OCI-M2 (cell line): ENCODE measurements around the gene CPEB4.
A peak's percentile ranks its signal among the peaks of the same experiment; 100 is the strongest.

ENCODE experiments used
- DNase-seq: peaks from one replicate; lab custom pipeline; 2025; ENCODE audit not compliant: unreplicated experiment; lab: John Stamatoyannopoulos, UW

Gene CPEB4

DNA sequence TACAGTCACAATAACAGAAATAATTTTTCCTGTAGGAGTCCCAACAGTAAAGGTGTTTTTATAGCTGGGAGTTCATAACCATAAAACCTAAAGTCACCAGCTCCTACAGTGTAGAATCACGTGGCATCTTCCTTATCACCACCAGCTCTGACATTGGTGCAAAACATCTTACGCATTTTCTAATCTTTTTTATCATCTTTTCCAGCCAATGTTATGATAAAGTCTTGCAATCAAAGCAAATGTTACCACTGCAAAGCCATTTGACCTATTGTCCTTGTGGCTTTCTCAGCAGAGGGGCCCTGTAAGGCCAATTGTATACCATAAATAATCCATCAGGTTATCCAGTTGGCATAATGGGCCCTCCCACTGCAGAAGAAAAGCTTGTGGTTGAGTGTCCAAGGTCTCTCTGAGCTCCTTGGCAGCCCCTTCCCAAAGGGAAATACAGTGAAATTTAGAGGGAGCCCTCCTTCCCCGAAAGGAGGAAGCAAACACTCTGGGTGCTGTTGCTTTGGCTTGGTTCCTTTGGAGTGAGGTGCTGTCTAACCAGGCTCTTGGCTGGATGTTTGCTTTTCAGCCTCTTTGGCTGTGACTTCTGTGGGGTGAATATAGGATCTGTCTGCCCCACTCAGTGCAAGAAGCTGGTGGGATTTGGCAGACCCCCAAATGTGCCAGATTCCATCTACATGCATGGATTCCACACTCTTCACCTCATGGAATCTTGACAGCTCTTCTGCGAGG is 29.3 kb upstream of the CPEB4 start:
- DNase-seq, result no peak

- DNase-seq, result no peak
Measured at GRCh38 chr5:173859408-173860159, 28.6 kb upstream of the CPEB4 start.

DNA sequence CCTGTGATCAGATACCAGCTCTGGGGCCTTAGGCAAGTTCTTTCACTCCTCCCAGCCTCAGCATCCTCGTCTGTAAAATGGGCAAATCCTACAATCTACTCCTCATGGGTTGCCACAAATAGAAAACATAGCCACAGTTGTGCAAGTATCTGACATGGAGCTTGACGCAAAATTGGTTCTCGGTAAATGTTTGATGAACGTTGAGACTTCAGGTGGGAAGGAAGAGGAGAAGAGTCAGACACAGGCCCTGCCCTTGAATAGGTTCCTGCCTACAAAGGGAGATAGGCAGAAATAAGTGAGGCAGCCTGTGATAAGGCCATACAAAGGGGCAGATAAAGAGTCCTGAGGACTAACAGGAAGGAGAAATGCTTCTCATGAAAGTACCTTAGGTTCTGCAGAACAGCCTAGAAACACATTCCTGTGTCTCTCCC is 26.1 kb upstream of the CPEB4 start:
- DNase-seq, result no peak

DNA sequence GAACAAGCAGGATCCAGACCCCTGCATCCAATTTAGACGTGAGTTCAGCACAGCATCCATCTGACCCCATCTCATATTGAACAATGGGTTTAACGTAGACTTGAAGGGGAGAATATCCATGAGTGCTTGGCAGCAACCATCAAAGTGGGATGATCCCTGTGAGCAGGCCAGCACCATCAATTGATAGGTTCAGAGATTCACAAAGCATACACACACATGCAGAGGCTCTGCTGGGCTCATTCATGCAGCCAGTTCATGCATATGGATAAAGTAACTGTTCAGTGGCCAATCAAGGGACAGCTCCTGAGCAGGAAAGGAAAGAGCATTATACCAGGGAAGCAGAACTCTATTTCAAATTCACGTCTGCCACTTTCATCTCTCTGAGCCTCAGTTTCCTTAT is 24.8 kb upstream of the CPEB4 start:
- DNase-seq, result no peak

DNA sequence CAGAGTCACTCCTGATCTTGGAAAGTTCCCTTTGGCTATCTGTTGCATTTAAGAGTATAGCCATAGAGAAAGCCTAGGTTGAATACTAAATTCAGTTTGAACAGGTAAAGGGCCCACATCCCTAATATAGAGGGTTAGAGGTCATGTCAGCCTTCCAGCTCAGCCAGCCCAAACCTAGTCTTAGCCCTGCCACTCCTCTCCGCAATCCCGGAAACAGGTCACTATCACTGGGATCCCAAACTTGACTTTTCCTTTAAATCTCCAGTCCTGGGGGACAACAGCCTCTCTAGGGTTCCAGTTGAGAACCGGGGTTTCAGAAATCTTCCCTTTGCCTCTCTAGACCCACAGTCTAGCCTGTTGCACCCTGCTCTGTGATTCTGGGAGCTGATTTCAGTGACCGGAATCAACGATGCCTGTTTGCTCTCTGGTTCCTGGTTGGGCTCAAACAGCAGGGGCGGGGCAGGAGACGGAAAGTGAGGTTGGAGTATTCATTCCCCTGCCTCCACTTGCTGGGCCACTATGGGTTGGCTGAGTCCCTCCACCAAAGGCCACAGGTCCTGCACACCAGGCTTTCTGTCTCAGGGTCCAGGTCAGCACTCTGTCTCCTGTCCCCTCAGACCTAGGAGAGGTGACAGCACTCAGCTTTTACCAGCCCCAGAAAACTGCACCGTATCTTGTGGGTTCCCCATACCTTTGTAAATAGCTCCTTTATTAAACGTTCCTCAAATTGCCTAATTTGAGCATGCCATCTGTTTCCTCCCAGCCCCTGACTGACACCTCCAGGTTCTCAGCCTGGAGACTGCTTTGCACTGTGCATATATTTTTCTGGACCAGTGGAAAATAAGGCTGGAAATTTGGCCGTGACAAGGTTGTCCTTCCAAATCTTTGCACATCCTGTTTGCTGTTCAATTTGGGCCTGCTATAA is 23.8 kb upstream of the CPEB4 start:
- DNase-seq, result no peak

- DNase-seq, result no peak
Measured at GRCh38 chr5:173866243-173866857, 21.8 kb upstream of the CPEB4 start.

DNA sequence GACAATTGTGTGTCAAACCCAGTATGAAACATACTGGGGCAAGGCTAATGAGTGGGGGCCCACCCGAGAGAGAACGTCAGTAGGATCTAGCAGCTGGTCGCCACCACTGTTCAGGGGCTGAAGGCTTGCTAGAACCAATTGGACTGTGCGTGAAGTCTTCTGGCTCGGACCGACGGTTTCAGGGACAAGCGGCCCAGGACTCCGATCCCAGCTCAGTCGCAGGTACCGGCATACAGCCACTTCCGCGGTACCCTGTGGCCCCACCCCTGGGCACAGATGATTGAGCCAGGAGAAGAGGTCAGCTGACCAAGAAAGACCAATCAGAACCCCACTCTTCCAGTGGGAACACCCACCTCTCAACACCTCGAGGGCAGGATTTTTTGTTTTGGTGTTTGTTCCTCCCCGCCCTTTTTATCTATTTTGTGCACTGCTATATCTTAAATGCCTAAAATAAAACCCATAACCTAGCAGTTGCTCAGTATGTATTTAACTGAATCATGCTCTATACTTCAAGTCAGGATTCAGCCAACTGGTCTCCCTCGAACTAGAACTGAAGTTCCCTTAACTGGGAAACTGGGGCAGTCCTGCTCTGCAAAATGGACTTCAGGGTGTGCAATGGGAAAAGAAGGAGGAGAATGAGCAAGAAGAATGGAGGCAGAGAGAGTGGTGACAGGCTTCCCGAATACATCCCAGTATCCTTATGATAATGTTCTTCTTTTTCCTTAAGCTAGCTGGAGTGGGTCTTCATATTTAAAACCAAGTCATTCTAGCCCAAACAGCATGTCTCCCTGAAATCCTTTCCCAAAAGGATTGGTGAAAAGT is 21.1 kb upstream of the CPEB4 start:
- peak; percentile 68 for DNase-seq

DNA sequence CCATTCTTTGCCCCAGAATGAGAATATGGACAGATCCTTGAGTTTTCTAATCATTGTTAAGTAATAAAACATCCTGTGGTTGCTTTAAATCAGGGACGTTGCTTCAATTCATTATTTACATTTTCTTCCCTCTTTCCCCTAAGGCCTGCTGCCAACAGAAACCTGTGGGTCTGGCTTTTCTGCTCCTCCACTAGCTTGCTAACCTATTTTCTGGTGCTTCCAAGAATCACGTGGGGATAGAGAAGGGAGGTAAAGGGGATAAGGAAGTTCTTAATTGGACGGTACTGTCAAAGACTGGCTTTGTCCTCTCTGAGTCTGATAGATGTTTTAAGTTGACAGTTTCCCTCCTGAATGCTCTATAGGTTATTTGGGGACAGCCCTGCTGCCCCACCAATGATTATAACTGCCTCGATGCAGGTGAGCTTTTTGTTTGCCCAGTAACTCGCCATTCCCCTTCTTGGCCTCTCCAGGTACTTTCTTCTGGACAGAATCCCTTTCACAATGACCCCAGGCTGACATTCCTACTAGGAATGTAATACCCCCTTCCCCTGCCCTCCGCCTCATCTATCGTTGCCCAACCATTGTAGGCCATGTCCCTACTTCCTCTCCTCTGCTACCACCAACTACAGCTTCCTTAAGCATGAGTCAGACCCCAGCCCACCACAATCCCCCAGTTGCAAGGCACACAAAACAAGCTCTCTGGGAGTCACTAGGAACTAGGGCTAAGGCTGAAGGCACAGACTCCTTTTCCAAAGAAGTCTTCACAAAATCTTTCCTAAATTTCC is 19.9 kb upstream of the CPEB4 start:
- DNase-seq, result no peak

GRCh38 chr5:173869316-173869715 is 18.8 kb upstream of the CPEB4 start:
- no peak for DNase-seq

- DNase-seq, result no peak
Measured at GRCh38 chr5:173872957-173873305, 15.2 kb upstream of the CPEB4 start.

- DNase-seq, result no peak
Measured at GRCh38 chr5:173873306-173873922, 14.7 kb upstream of the CPEB4 start.

DNA sequence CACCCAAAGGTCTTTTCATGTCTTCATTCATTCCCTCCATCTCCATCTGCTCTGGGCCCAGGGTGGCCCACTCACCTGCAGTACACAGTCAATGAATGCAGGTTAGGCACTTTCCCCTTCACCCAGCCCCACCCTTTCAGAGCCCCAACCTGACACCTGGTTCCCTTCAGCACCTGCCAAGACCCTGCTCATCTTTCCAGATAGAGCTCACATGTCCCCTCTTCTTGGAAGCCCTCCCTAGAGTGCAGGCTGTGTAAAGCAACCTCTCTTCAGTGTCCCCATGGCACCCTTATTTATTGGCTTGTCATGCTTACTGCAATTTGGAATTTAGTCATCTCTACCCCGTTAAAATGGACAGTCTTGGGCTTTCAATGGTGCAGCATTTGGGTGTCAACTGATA is 13.0 kb upstream of the CPEB4 start:
- DNase-seq, result no peak

DNA sequence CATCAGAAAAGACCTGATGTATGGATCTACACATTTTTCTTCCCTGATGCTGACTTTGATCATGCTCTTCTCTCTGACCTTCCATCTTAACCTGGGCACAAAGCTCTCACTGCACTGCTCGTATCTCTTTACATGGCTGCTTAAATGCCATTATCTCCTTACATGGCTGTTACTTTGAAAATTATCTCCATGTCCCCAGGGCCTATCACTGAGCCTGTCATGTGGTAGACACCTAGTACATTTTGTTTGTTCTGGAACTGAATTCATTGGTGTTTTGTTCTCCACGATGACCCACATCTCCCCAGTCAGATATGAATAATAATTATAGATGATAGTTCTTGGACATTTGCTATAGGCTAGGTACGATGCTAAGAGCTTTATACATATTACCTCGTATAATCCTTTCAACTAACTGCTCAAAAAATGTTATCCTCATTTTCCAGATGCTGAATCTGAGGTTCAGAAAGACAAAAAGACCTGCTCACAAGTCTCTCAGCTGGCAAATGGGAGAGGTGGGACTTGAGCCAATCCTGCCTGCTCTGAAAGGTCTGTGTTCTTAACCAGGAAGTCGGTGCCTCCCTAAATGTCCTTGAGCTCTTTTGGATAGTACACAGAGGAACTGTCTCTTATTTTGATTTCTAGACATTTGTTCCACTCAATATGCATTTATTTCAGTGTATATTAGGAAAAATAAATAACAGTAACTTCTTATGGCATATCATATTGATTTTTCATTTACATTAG is 9.8 kb upstream of the CPEB4 start:
- DNase-seq, result no peak

- no peak for DNase-seq
Measured at GRCh38 chr5:173880306-173880985, 7.7 kb upstream of the CPEB4 start.

DNA sequence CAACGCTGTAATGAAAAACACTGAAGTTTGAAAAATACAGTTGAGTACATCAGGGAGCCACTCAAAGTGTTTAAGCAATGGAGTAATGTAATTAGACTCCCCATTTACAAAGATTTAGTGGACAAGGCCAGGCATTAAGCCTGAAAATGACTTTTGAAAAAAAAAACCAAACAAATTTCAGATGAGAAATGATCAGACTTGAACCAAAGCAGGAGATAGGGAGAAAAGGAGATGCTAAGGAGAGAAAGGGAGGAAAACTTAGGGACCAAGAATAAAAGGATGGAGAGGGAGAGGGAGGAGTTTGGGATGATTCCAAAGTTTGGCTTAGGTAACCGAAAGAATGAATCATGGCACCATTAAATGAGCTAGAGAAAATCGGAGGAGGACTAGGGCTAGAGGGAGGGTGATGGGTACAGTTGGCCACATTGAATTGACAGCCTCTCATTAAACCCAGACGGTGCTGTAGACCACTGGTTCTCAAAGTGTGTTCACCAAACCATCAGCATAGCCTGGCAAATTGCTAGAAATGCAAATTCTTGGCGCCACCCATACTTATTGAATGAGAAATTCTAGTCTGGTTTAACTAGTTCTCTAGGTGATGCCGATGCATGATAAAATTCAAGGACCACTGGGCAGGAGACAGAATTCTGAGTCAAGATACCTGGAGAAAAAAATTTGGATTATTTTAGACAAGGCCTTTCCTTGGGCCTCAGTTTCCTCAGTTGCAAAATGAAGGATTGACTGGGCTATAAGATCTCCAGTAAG is 6.2 kb upstream of the CPEB4 start:
- DNase-seq, result no peak

- DNase-seq, result no peak
Measured at GRCh38 chr5:173882632-173883031, 5.5 kb upstream of the CPEB4 start.

- no peak for DNase-seq
Measured at GRCh38 chr5:173883347-173883924, 4.7 kb upstream of the CPEB4 start.
